Bronchial epithelial cell (primary cell): Measurements from ENCODE around the gene TGFBR2. TPM values are rescaled to one million over a fixed set of nuclear protein-coding genes. Genes with fewer than 3 reads are reported as not detected.

ENCODE experiments used
- DNase-seq: peaks from one replicate; pipeline ENCODE4 v3.0.0-alpha.2; 2010; ENCODE audit warnings: low read depth
- FAIRE-seq: peaks from 2 replicates; lab custom pipeline; 2011; peaks lifted over from hg19 to GRCh38; lab: Jason Lieb, UNC
- H3K27me3 ChIP-seq: 2 replicates; pipeline ENCODE4 v1.5.1; 2011; ENCODE audit warnings: low read length; ENCODE audit not compliant: control insufficient read depth, insufficient read depth
- H3K36me3 ChIP-seq: 2 replicates; pipeline ENCODE4 v1.5.1; 2011; ENCODE audit warnings: low read length; ENCODE audit not compliant: control insufficient read depth, insufficient read depth
- H3K4me3 ChIP-seq: 2 replicates; pipeline ENCODE4 v1.5.1; 2011; ENCODE audit warnings: mild to moderate bottlenecking, low read depth, low read length, control low read depth
- total RNA-seq: library from RNA; depleted of rRNA; stranded (reverse); fragments of >200 nt; gene quantifications from 2 replicates; pipeline ENCODE4 v1.2.1, GENCODE V29; 2014
- TF ChIP-seq, protein P1 (sequence below): IDR thresholded peaks from 2 replicates; pipeline ENCODE4 v1.5.1; 2011; ENCODE audit warnings: mild to moderate bottlenecking, moderate library complexity, low read length, control low read depth, inconsistent platforms; ENCODE audit not compliant: insufficient read depth, severe bottlenecking

Gene TGFBR2
- total RNA-seq, 1 donor from 2014 or later: 25.5 TPM

DNA sequence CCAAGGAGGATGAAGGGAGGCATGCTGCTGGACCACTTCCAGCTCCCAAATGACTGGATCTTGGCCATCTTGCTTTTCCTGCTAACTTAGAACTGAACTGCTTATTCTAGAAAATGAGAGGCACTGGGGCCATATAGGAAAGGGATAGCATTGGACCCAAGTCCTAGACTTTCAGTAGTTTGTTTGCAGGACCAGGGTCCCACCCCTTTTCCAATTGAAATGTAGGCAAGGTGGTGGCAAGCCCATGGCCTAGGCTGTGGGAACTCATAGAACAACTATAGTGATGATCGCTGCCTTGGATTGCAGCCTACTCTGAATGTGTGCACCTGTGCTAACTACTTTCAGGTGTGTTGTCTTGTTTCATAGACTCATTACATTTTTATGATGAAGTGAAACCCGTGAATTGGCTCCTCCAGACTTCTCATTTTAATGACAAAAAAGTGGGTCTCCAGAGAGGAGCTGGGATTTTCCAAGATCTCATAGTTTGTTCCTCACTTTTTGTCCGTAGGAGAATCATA lies 50.3 kb downstream of the TGFBR2 start:
- Histone ChIP-seq H3K27me3 (no peaks in the 10 kb centered on the region), H3K36me3 (peaks cover 5% of the 10 kb centered on the region), H3K4me3 (no peak overlapping the region)
- FAIRE-seq (no peak), DNase-seq (no peak)
- TF ChIP-seq, protein P1, sequence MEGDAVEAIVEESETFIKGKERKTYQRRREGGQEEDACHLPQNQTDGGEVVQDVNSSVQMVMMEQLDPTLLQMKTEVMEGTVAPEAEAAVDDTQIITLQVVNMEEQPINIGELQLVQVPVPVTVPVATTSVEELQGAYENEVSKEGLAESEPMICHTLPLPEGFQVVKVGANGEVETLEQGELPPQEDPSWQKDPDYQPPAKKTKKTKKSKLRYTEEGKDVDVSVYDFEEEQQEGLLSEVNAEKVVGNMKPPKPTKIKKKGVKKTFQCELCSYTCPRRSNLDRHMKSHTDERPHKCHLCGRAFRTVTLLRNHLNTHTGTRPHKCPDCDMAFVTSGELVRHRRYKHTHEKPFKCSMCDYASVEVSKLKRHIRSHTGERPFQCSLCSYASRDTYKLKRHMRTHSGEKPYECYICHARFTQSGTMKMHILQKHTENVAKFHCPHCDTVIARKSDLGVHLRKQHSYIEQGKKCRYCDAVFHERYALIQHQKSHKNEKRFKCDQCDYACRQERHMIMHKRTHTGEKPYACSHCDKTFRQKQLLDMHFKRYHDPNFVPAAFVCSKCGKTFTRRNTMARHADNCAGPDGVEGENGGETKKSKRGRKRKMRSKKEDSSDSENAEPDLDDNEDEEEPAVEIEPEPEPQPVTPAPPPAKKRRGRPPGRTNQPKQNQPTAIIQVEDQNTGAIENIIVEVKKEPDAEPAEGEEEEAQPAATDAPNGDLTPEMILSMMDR: no peak

DNA sequence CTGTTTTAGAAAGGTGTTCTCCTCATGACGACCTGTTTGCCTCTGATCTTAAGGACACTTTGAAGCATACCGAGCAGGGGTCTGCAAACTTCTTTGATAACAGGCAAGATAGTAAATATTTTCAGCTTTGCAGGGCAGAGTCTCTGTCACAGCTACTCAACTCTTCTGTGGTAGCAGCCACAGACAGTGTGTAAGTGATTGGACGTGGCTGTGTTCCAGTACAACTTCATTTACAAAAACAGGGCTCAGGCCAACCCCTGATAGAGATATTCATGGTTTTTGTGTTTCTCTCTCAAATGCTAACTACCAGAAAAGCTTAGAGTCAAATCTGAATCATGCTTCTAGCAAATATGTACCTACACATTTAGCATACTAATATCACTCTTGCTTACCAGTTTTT lies 51.5 kb downstream of the TGFBR2 start:
- no peak overlapping the region for H3K4me3 ChIP-seq
- no peaks in the 10 kb centered on the region for H3K27me3 ChIP-seq
- DNase-seq (no peak), FAIRE-seq (no peak)
- TF ChIP-seq, protein P1: no peak
- H3K36me3 ChIP-seq: peaks cover 2% of the 10 kb centered on the region

DNA sequence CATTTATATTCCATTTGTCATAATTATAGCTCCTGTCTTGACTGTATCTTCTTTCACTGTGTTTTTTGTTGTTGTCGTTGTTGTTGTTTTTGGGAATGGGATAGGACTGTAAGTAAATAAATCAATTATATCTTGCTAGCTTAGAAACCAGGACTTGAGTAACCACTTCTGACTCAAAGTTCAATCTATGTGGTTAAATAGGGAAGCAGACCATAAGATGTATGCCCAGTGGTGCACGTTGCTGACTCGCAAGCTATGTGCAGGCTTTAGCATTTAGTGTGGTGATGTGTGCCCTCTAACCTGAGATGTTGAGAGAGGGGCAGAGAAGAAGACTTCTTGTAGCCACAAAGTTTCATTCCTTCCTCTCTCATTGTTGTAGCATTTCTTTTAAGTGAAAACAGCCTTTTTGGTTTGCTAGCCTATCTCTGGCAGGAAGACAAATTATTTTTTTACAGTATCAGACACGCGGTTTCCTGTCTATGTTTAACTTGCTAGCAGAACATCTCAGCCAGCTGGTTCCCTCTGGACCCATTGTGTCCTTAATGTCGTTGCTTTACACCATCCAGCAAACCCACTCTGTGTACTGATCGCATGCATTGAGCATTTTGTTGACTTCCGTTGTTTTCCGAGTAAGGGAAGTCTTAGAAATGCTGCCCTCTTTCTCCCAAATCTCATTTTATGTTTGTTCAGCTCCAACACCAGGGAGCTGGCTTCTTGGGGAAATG lies 52.1 kb downstream of the TGFBR2 start:
- Histone ChIP-seq H3K36me3 (peaks cover 2% of the 10 kb centered on the region), H3K27me3 (no peaks in the 10 kb centered on the region), H3K4me3 (no peak overlapping the region)
- TF ChIP-seq, protein P1: no peak
- peak; percentile 78 for DNase-seq
- FAIRE-seq: no peak

DNA sequence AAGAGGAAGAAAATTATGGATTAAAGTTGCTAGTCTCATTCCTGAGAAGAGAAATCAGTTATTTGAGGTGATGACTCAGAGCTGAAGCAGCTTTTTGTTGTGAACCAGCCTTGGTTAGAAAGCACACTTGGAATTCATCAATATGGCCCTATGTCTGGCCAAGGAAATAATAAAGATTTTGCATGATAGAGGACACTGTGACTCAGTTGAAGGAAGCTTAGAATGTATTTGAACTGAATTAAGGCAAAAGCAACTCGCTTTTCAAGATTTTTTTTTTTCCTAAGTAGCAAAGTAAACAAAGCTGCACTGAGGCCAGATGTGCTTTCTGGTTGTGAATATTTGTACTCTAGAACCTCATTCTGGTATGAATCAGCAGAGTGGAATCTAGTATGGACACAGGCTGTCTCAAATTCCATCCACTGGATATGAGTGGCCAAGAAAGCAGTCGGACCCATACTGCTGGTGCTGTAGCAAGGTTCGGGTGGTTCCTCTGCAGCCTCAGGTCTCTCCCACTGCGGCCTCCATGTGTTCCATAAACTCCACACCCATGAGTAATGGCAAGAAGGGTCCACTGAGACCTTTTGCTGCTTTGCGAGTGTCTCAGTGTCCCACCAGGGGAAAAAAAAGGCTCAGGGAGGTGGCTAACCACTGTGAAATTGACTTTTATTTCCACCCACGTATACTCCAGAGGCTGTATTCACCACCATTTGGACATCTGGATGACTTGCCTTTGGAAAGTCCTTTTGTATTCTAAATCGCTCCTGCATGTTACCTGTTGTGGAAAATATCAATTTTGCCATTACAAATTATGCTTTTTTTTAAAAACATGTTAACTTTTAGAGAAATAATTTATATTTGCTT lies 53.1 kb downstream of the TGFBR2 start:
- H3K27me3 ChIP-seq: no peaks in the 10 kb centered on the region
- H3K36me3 ChIP-seq: peaks cover 1% of the 10 kb centered on the region
- TF ChIP-seq, protein P1: no peak
- no peak overlapping the region for H3K4me3 ChIP-seq
- no peak for FAIRE-seq
- DNase-seq: peak; percentile 90

DNA sequence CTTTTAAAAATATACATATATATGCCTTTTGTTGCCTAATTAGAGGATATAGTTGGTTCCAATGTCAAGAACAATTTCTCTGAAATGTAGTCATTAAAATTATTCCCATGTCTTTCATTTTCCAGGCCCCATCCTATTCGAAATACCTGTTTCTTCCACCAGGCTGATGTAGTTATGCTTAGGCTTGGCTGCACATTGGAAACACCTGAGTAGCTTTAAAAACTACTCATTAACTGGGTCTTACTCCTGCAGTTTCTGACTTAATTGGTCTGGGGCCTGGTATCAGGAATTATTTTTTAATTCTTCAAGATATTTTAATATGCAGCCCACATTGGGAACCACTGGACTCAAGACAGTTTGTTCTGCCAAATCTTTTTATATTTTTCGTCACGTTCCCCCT lies 53.7 kb downstream of the TGFBR2 start:
- Histone ChIP-seq H3K27me3 (no peaks in the 10 kb centered on the region), H3K4me3 (no peak overlapping the region), H3K36me3 (peaks cover 1% of the 10 kb centered on the region)
- TF ChIP-seq, protein P1: no peak
- DNase-seq (no peak), FAIRE-seq (no peak)
